HL-60 (cell line): ENCODE measurements around the gene MYO10.

Source experiments
- DNase-seq, 2 experiments: peaks; one replicate each; pipeline ENCODE4 v3.0.0-alpha.2; 2010 to 2020; ENCODE audit warnings: low read depth in 1 of 2, low spot score in 1 of 2
- H3K27ac ChIP-seq: fragments of 250-450 bp; sonication (Bioruptor Pico); replicated peaks from 2 replicates; pipeline ENCODE4 v1.5.1; 2020; ENCODE audit warnings: mild to moderate bottlenecking, moderate library complexity
- H3K27me3 ChIP-seq: fragments of 250-450 bp; sonication (Bioruptor Pico); 2 replicates; pipeline ENCODE4 v1.5.1; 2021; ENCODE audit warnings: mild to moderate bottlenecking, moderate library complexity; ENCODE audit not compliant: insufficient read depth, poor library complexity, severe bottlenecking
- H3K4me3 ChIP-seq: replicated peaks from 2 replicates; pipeline ENCODE4 v1.5.1; 2011; ENCODE audit warnings: mild to moderate bottlenecking, control low read depth, low read length; ENCODE audit not compliant: insufficient read depth
- GABPA ChIP-seq: IDR thresholded peaks from 2 replicates; pipeline ENCODE4 v1.6.1; 2012; ENCODE audit warnings: low read depth
- POLR2AphosphoS5 ChIP-seq: IDR thresholded peaks from 2 replicates; pipeline ENCODE4 v1.6.1; 2012; ENCODE audit warnings: low read depth
- SPI1 ChIP-seq: IDR thresholded peaks from 2 replicates; pipeline ENCODE4 v1.6.1; 2012; ENCODE audit warnings: low read depth, mild to moderate bottlenecking, borderline replicate concordance
- TF ChIP-seq, protein P1 (sequence below): IDR thresholded peaks from 2 replicates; pipeline ENCODE4 v1.6.1; 2012; ENCODE audit warnings: low read depth; ENCODE audit not compliant: insufficient replicate concordance
- TF ChIP-seq, protein P2 (sequence below): IDR thresholded peaks from one replicate; pipeline ENCODE4 v1.5.1; 2011; ENCODE audit warnings: low read length, control low read depth, inconsistent platforms; ENCODE audit not compliant: insufficient read depth

MYO10 gene

DNA sequence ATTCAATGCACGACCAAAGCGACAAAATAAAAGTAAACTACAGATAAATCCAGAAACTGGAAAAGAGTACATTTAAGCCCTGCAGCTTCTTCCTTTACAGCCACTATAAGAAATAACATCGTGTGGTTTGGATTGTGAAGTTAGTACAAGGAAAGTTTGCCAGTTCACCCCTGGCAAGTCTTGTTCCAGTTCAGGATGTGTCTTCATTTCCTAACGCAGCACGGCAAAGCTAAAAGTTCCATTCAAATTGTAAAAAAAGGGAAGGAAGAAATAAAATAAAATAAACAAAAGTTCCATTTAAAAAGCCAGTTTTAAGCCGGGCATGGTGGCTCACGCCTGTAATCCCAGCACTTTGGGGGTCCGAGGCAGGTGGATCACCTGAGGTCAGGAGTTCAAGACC, 236.0 kb downstream of the MYO10 start:
- TF ChIP-seq, protein P1, sequence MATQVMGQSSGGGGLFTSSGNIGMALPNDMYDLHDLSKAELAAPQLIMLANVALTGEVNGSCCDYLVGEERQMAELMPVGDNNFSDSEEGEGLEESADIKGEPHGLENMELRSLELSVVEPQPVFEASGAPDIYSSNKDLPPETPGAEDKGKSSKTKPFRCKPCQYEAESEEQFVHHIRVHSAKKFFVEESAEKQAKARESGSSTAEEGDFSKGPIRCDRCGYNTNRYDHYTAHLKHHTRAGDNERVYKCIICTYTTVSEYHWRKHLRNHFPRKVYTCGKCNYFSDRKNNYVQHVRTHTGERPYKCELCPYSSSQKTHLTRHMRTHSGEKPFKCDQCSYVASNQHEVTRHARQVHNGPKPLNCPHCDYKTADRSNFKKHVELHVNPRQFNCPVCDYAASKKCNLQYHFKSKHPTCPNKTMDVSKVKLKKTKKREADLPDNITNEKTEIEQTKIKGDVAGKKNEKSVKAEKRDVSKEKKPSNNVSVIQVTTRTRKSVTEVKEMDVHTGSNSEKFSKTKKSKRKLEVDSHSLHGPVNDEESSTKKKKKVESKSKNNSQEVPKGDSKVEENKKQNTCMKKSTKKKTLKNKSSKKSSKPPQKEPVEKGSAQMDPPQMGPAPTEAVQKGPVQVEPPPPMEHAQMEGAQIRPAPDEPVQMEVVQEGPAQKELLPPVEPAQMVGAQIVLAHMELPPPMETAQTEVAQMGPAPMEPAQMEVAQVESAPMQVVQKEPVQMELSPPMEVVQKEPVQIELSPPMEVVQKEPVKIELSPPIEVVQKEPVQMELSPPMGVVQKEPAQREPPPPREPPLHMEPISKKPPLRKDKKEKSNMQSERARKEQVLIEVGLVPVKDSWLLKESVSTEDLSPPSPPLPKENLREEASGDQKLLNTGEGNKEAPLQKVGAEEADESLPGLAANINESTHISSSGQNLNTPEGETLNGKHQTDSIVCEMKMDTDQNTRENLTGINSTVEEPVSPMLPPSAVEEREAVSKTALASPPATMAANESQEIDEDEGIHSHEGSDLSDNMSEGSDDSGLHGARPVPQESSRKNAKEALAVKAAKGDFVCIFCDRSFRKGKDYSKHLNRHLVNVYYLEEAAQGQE, result no peak
- TF ChIP-seq SPI1 (no peak), POLR2AphosphoS5 (no peak), GABPA (no peak)
- TF ChIP-seq, protein P2, sequence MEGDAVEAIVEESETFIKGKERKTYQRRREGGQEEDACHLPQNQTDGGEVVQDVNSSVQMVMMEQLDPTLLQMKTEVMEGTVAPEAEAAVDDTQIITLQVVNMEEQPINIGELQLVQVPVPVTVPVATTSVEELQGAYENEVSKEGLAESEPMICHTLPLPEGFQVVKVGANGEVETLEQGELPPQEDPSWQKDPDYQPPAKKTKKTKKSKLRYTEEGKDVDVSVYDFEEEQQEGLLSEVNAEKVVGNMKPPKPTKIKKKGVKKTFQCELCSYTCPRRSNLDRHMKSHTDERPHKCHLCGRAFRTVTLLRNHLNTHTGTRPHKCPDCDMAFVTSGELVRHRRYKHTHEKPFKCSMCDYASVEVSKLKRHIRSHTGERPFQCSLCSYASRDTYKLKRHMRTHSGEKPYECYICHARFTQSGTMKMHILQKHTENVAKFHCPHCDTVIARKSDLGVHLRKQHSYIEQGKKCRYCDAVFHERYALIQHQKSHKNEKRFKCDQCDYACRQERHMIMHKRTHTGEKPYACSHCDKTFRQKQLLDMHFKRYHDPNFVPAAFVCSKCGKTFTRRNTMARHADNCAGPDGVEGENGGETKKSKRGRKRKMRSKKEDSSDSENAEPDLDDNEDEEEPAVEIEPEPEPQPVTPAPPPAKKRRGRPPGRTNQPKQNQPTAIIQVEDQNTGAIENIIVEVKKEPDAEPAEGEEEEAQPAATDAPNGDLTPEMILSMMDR, result no peak
- no peak overlapping the region for H3K4me3 ChIP-seq
- H3K27ac ChIP-seq, result no peak overlapping the region
- no peak for DNase-seq
- no peaks in the 10 kb centered on the region for H3K27me3 ChIP-seq

DNA sequence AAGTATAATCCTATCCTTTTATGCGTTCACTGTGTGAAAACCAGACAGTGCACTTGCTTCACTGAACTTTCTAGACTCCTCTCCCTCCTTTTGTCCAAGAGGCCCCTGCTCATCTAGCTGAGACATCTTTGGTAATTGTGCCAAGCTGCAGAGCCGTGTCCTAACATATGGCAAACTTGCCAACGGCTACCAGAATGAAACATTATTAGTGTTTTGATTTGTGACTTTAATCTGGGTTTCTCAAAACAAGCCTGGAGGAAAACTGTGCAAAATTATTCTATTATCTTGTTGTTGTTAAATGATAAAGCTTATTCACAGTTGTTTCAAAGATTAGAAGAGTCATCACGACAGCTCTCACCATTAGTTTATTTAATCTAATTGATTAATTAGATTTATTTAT, 240.3 kb downstream of the MYO10 start:
- no peak for DNase-seq
- no peak overlapping the region for H3K4me3 ChIP-seq
- H3K27me3 ChIP-seq, result no peaks in the 10 kb centered on the region
- TF ChIP-seq, protein P2, result no peak
- TF ChIP-seq GABPA (no peak), SPI1 (no peak), POLR2AphosphoS5 (no peak)
- TF ChIP-seq, protein P1, result no peak
- no peak overlapping the region for H3K27ac ChIP-seq

DNA sequence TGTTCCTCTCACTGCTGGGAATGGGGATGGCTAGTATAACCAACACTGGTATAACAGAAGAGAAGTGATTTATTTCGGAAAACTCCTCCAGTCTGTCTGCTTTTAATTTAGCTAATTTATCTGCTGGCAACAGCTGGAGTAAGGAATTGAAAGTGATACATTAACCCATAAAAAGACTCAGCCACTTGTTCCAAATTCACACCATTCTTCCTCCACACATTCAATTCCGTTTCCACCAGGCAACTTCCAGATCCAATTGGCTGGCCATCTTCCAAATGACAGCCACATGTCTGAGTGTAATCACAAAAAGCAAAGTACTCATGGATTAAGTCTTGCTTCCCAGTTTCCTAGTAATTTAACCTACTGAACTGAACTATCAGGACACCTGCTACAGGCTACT, 242.2 kb downstream of the MYO10 start:
- TF ChIP-seq POLR2AphosphoS5 (no peak), GABPA (no peak), SPI1 (no peak)
- TF ChIP-seq, protein P1, result no peak
- TF ChIP-seq, protein P2, result no peak

More for the DNA sequence above, 242.2 kb downstream of the MYO10 start:
- Histone ChIP-seq H3K4me3 (no peak overlapping the region), H3K27me3 (no peaks in the 10 kb centered on the region), H3K27ac (no peak overlapping the region)
- no peak for DNase-seq
